Measurements from ENCODE around the gene RIC3.

GRCh38 chr11:8087756-8088155, 81.1 kb downstream of the RIC3 start:
- TF ChIP-seq, protein P1, sequence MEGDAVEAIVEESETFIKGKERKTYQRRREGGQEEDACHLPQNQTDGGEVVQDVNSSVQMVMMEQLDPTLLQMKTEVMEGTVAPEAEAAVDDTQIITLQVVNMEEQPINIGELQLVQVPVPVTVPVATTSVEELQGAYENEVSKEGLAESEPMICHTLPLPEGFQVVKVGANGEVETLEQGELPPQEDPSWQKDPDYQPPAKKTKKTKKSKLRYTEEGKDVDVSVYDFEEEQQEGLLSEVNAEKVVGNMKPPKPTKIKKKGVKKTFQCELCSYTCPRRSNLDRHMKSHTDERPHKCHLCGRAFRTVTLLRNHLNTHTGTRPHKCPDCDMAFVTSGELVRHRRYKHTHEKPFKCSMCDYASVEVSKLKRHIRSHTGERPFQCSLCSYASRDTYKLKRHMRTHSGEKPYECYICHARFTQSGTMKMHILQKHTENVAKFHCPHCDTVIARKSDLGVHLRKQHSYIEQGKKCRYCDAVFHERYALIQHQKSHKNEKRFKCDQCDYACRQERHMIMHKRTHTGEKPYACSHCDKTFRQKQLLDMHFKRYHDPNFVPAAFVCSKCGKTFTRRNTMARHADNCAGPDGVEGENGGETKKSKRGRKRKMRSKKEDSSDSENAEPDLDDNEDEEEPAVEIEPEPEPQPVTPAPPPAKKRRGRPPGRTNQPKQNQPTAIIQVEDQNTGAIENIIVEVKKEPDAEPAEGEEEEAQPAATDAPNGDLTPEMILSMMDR (IDR thresholded peaks at IDR 0.05) = no peak
- no peak for TF ChIP-seq POLR2A (IDR thresholded peaks at IDR 0.05)
